ENCODE data around the gene MAP3K15. TPM values are rescaled to one million over a fixed set of nuclear protein-coding genes. Genes with fewer than 3 reads are reported as not detected.

Gene MAP3K15
- total and polyA plus RNA-seq, 10 of the 15 experiments (the other 5 are each of a cell fraction or from before 2014, with no cell fraction given) = 0.03 to 0.16 TPM; not detected in 8

GRCh38 chrX:19343535-19344408 is 171.5 kb downstream of the MAP3K15 start, which contains the start of gene PDHA1 (continued):
- TF ChIP-seq, protein P1, sequence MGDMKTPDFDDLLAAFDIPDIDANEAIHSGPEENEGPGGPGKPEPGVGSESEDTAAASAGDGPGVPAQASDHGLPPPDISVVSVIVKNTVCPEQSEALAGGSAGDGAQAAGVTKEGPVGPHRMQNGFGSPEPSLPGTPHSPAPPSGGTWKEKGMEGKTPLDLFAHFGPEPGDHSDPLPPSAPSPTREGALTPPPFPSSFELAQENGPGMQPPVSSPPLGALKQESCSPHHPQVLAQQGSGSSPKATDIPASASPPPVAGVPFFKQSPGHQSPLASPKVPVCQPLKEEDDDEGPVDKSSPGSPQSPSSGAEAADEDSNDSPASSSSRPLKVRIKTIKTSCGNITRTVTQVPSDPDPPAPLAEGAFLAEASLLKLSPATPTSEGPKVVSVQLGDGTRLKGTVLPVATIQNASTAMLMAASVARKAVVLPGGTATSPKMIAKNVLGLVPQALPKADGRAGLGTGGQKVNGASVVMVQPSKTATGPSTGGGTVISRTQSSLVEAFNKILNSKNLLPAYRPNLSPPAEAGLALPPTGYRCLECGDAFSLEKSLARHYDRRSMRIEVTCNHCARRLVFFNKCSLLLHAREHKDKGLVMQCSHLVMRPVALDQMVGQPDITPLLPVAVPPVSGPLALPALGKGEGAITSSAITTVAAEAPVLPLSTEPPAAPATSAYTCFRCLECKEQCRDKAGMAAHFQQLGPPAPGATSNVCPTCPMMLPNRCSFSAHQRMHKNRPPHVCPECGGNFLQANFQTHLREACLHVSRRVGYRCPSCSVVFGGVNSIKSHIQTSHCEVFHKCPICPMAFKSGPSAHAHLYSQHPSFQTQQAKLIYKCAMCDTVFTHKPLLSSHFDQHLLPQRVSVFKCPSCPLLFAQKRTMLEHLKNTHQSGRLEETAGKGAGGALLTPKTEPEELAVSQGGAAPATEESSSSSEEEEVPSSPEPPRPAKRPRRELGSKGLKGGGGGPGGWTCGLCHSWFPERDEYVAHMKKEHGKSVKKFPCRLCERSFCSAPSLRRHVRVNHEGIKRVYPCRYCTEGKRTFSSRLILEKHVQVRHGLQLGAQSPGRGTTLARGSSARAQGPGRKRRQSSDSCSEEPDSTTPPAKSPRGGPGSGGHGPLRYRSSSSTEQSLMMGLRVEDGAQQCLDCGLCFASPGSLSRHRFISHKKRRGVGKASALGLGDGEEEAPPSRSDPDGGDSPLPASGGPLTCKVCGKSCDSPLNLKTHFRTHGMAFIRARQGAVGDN (IDR thresholded peaks at IDR 0.05) = no peak
- peak; percentile 43; the same call in 1 of the 2 replicates for TF ChIP-seq PKNOX1 (IDR thresholded peaks at IDR 0.05)
- TF ChIP-seq CHD2 (IDR thresholded peaks at IDR 0.05; ENCODE audit: borderline replicate concordance, low read depth, low read length) = peak; percentile 78
- peak in 1 of 2 experiments; percentile 65; a peak in 1 of 4 replicates for TF ChIP-seq BHLHE40 (IDR thresholded peaks at IDR 0.05; ENCODE audit: borderline replicate concordance in 1 of 2, low read depth in 2 of 2, low read length in 1 of 2)
- TF ChIP-seq NFYB (IDR thresholded peaks at IDR 0.05; ENCODE audit: insufficient read depth, low read depth, low read length) = peak; percentile 80
